ENCODE results near the gene NCOA1. TPM values are rescaled to one million over a fixed set of nuclear protein-coding genes. Genes with fewer than 3 reads are reported as not detected.
"Not testable (repeated sequence)": the region's sequence is repeated elsewhere in the genome, so short reads cannot be mapped to it uniquely, and the experiment has no call there.

NCOA1 gene
- total RNA-seq, 1 experiment from 2014 or later: 27.5 TPM

DNA sequence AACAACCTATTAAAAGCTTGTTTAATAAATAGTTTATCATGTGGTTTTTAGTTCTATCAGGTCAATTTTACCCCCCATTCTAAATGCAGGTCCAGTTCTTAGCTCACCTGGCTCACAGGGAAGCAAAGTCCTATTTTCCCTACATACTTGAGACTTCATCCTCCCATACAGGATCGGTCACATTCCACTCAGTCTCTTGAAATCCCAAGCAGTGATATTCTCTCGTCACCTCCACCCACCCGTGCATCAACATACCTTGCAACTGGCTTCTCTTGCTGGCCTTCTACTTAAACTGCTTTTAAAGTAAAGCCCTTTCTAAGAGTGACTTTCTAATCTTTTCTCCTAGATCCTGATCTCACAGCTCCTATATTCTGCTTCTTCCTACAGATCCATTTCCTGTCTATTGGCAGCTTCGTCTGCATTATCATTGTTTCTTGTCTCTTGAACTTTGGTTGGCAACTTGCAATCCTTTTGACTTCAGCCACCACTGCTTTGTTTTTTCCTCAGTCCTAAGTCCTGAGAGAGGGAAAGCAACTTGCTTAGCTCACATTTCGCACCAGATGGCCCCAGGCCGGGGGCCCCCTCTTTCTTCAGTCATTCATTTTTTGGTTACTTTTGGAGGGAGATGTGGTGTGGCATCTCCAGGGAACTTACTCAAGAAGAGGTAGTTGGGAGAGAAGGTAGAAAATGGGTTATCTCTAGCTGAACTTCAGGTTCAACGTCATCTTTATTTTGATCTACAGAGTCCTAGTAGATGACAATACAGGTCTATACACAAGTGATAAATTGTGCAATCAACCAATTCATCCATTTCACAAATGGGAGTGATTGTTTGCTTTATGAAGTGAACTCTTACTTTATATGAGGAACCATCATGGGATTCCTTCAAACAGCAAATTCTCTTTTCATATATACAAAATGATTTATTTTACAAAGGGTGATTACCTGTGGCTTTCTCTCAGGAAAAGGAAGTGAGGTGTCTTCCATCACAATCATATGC lies 23.9 kb upstream of the NCOA1 start:
- Histone ChIP-seq H3K36me3 (ENCODE audit: insufficient read depth, low read length, poor library complexity, severe bottlenecking) (no peaks in the 10 kb centered on the region), H3K27ac (ENCODE audit: low read depth, low read length, poor library complexity, severe bottlenecking) (no peak overlapping the region), H3K9me3 (ENCODE audit: low read depth, low read length, poor library complexity, severe bottlenecking) (no peaks in the 10 kb centered on the region), H3K4me3 (ENCODE audit: low read depth, low read length, poor library complexity, severe bottlenecking) (no peak overlapping the region), H3K27me3 (replicated peaks; ENCODE audit: insufficient read depth, low read depth, low read length, poor library complexity) (no peaks in the 10 kb centered on the region), H3K4me1 (ENCODE audit: insufficient read depth, low read length, poor library complexity, severe bottlenecking) (no peaks in the 10 kb centered on the region)
- BruUV-seq (replicated peaks): no TSS peak
- ChIA-PET POLR2A (ENCODE audit: low non-redundant PET) (no interaction called here), CTCF (no interaction called here)
- no peak for DNase-seq (ENCODE audit: low spot score)
- TF ChIP-seq, protein P1, sequence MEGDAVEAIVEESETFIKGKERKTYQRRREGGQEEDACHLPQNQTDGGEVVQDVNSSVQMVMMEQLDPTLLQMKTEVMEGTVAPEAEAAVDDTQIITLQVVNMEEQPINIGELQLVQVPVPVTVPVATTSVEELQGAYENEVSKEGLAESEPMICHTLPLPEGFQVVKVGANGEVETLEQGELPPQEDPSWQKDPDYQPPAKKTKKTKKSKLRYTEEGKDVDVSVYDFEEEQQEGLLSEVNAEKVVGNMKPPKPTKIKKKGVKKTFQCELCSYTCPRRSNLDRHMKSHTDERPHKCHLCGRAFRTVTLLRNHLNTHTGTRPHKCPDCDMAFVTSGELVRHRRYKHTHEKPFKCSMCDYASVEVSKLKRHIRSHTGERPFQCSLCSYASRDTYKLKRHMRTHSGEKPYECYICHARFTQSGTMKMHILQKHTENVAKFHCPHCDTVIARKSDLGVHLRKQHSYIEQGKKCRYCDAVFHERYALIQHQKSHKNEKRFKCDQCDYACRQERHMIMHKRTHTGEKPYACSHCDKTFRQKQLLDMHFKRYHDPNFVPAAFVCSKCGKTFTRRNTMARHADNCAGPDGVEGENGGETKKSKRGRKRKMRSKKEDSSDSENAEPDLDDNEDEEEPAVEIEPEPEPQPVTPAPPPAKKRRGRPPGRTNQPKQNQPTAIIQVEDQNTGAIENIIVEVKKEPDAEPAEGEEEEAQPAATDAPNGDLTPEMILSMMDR (conservative IDR thresholded peaks at IDR 0.05; ENCODE audit: low read depth, low read length): no peak
- no peak for TF ChIP-seq EZH2 (IDR thresholded peaks at IDR 0.05; ENCODE audit: borderline replicate concordance, low read depth, low read length, poor library complexity, severe bottlenecking)
- intact Hi-C loops (cut with micrococcal nuclease; ENCODE audit: unreplicated experiment): no loop called here

DNA sequence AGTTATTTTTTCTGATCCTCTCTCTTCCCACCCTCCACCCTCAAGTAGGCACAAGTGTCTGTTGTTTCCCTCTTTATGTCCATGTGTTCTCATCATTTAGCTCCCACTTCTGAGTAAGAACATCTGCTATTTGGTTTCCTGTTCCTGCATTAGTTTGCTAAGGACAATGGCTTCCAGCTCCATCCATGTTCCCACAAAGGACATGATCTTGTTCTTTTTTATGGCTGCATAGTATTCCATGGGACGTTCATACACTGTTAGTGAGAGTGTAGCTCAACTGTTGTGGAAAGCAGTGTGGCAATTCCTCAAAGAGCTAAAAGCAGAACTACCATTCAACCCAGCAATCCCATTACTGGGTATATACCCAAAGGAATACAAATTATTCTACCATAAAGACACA lies 22.6 kb upstream of the NCOA1 start:
- H3K4me1 ChIP-seq (ENCODE audit: insufficient read depth, low read length, poor library complexity, severe bottlenecking); H3K9me3 ChIP-seq (ENCODE audit: low read depth, low read length, poor library complexity, severe bottlenecking); CTCF ChIA-PET; intact Hi-C loops (cut with micrococcal nuclease; ENCODE audit: unreplicated experiment); H3K27ac ChIP-seq (ENCODE audit: low read depth, low read length, poor library complexity, severe bottlenecking); POLR2A ChIA-PET (ENCODE audit: low non-redundant PET); DNase-seq (ENCODE audit: low spot score); H3K36me3 ChIP-seq (ENCODE audit: insufficient read depth, low read length, poor library complexity, severe bottlenecking); H3K4me3 ChIP-seq (ENCODE audit: low read depth, low read length, poor library complexity, severe bottlenecking); H3K27me3 ChIP-seq (replicated peaks; ENCODE audit: insufficient read depth, low read depth, low read length, poor library complexity); BruUV-seq (replicated peaks): not testable (repeated sequence)

DNA sequence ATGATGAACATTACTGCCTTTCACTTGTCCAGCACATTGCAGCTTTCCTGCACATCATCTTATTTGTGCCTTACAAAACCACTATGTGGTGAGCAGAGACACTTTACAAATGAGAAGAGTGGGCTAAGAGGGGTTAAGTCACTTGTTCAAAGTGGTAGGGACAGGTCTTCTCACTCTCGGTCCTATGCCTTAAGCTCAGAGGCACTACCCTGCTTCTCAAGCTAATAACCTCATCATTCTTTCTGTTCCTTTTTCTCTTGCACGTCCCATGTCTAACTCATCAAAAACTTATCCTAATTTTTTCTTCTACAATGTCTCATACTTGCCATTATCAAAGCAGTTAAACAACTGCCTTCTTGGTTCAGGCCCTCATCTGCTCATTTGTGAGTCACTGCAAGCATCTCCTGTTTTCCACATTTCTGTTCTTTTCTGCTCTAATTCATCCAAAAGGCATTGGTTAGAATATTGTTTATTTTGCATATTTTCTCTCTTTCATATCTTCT lies 21.9 kb upstream of the NCOA1 start:
- no TSS peak for BruUV-seq (replicated peaks)
- Histone ChIP-seq H3K4me3 (ENCODE audit: low read depth, low read length, poor library complexity, severe bottlenecking) (no peak overlapping the region), H3K27me3 (replicated peaks; ENCODE audit: insufficient read depth, low read depth, low read length, poor library complexity) (no peaks in the 10 kb centered on the region), H3K36me3 (ENCODE audit: insufficient read depth, low read length, poor library complexity, severe bottlenecking) (no peaks in the 10 kb centered on the region), H3K27ac (ENCODE audit: low read depth, low read length, poor library complexity, severe bottlenecking) (no peak overlapping the region), H3K4me1 (ENCODE audit: insufficient read depth, low read length, poor library complexity, severe bottlenecking) (no peaks in the 10 kb centered on the region), H3K9me3 (ENCODE audit: low read depth, low read length, poor library complexity, severe bottlenecking) (no peaks in the 10 kb centered on the region)
- no peak for DNase-seq (ENCODE audit: low spot score)
- ChIA-PET POLR2A (ENCODE audit: low non-redundant PET) (no interaction called here), CTCF (no interaction called here)
- intact Hi-C loops (cut with micrococcal nuclease; ENCODE audit: unreplicated experiment): no loop called here
- TF ChIP-seq, protein P1 (conservative IDR thresholded peaks at IDR 0.05; ENCODE audit: low read depth, low read length): no peak
- TF ChIP-seq EZH2 (IDR thresholded peaks at IDR 0.05; ENCODE audit: borderline replicate concordance, low read depth, low read length, poor library complexity, severe bottlenecking): no peak

Data from A673 (cell line).